Coronary artery (tissue), 2 donors: Measurements from ENCODE around the gene ABTB2.

Source experiments
- DNase-seq: peaks from one replicate; pipeline ENCODE4 v3.0.0-alpha.2; 2017; ENCODE audit warnings: low spot score
- H3K27ac ChIP-seq, 2 donors: fragments of 200-600 bp; sonication (generic); one replicate each; pipeline ENCODE4 v1.5.1; 2016 to 2019
- H3K4me3 ChIP-seq: fragments of 200-600 bp; sonication (generic); 2 replicates; pipeline ENCODE4 v1.5.1; 2016; ENCODE audit warnings: mild to moderate bottlenecking, moderate library complexity
- CTCF ChIP-seq: fragments of 200-600 bp; sonication (generic); IDR thresholded peaks from one replicate; pipeline ENCODE4 v1.5.1; 2019; ENCODE audit warnings: antibody characterized with exemption

ABTB2 gene

GRCh38 chr11:34363363-34364084 is 5.7 kb upstream of the ABTB2 start:
- Histone ChIP-seq H3K27ac (no peak overlapping the region), H3K4me3 (no peak overlapping the region)
- DNase-seq, result no peak
- TF ChIP-seq CTCF, result no peak

- TF ChIP-seq CTCF, result no peak
- DNase-seq, result no peak
- Histone ChIP-seq H3K4me3 (no peak overlapping the region), H3K27ac (no peak overlapping the region)
These were observed 2.2 kb upstream of the ABTB2 start for GRCh38 chr11:34360046-34360445.

GRCh38 chr11:34359548-34359891 is 1.7 kb upstream of the ABTB2 start:
- no peak for DNase-seq
- H3K4me3 ChIP-seq, result peak overlapping the region; percentile 85
- no peak overlapping the region for H3K27ac ChIP-seq
- TF ChIP-seq CTCF, result peak; percentile 1

- peak; percentile 88 for DNase-seq
- TF ChIP-seq CTCF, result peak; percentile 59
- Histone ChIP-seq H3K4me3 (peak overlapping the region; percentile 85), H3K27ac (peak overlapping the region; percentile 73 to 88)
These were observed 1.1 kb upstream of the ABTB2 start for GRCh38 chr11:34358728-34359547.

GRCh38 chr11:34358258-34358727 is 483 bp upstream of the ABTB2 start:
- peak overlapping the region; percentile 85 for H3K4me3 ChIP-seq
- TF ChIP-seq CTCF, result no peak
- peak; percentile 81 for DNase-seq
- peak overlapping the region; percentile 73 to 88 for H3K27ac ChIP-seq

GRCh38 chr11:34356913-34357700 is 703 bp downstream of the ABTB2 start:
- no peak for TF ChIP-seq CTCF
- H3K4me3 ChIP-seq, result peak overlapping the region; percentile 85
- DNase-seq, result peak; percentile 83
- H3K27ac ChIP-seq, result peak overlapping the region; percentile 72 to 88
